Esophagus mucosa (tissue), 1 donor: ENCODE data around the gene MAPRE3. TPM values are rescaled to one million over a fixed set of nuclear protein-coding genes. Genes with fewer than 3 reads are reported as not detected.
A peak's percentile ranks its signal among the peaks of the same experiment; 100 is the strongest.

Experiments
- ATAC-seq: fragments of 200-7000 bp; cut with Tn5 transposase; one replicate; pipeline ENCODE4 v1.9.1; 2020
- total RNA-seq: library from RNA; stranded (reverse); gene quantifications from one replicate; pipeline ENCODE4 v1.2.4, GENCODE V29; 2023
- donor health status: DM: yes; HTN: yes; CAD: no.

Gene MAPRE3
- total RNA-seq, 1 donor from 2014 or later: 6.9 TPM

DNA sequence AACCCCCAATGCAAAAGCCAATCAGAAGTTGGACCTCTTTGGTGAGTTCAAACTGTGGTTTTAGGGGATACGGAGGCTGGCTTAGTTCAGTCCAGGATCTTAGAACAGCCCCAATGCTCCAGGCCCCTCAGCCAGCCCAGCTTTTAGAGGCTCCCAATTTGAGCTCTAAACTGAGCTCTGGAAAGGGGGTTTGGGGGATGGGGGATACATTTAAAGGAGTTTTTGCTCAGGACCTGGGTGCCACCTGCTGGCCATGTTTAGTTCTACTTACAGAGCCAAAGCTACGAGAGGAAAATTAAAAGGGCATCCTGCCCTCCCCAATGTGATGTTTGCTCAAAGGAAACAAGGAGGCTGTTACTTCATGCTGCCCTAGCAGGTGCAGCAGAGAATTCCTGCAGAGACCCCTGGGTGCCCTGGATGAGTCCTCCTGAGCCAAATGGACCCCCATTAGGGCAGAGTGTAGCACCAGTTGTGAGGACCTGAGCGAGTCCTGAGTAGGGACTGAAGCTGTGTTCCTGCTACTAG, 46.4 kb downstream of the MAPRE3 start:
- ATAC-seq: peak; percentile 14

DNA sequence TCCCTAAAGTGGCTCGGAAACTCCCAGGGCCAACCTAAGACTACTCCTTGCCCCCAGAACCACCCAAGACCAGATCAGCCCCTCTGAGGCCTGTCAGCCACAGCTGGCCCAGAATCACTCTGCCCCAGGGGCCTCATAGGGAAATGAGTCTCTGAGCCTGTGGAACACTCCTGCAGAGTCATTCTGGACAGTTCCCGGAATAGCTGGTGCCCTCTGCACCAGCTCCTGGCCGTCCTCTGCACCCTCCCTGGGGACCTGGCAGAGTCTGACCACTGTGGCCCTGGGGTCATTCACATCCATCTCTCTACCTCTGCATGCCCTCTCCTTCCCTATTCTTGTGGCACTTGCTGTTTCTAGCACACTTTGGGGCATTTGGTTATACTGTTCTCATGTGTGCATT, 47.7 kb downstream of the MAPRE3 start:
- ATAC-seq: no peak

DNA sequence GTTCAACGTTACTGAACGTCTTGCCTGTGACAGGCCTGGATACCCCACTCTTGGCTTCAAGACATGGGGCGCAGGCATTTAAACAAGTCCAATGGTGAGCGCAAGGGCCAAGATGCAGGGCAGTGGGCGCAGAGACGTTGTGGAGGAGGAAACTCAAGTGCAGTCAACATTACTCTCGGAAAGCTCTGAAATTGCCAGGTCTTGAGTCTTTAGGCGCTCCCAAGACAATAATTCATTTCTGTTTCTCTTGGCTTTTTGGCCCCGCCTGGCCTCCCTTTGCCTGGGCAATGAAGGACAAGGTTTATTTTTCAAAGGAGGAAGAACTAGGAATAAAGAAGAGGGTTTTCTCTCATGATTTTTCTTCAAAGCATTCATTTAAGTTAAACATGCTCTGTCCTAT, 49.0 kb downstream of the MAPRE3 start:
- ATAC-seq: no peak

DNA sequence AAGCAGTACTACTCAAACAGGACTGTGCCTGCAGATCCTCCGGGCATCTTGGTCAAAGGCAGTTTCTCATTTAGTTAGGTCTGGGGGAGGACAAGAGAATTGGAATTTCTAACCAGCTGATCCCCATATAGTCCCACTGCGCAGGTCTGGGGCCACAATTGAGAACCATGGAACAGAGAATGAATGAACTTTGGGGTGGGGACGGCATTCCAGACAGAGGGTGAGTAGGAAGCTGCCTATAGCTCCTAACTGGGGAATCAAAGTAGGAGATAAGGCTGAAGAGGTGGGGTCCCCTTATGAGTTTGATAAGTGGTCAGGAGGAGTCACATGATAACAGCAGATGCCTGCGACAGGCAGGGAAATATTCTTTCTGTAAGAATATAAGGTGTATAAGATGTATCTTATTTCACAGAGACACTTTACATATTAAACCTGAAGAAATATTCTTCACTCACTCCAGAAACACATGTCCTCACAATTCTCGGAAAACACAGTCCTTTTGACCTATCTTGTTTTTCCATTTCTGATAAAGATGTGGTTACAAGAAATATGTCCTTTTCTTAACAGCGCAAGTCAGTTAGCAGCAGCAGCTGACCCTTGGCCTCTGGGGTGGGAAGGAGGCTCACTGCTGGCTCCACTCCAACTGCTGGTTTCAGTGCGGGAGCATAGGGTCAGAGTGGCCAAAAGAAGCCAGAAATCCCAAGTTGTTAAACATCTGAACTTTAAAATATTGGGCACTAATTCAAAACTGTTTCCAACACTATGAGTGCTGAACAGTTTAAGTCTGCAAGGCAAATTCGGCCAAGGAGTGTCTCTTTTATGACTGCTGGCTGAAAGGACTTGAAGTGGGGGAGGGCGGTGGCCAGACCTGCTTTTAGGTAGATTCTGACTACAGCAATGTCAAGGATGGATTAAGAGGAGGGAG, 49.8 kb downstream of the MAPRE3 start:
- no peak for ATAC-seq

DNA sequence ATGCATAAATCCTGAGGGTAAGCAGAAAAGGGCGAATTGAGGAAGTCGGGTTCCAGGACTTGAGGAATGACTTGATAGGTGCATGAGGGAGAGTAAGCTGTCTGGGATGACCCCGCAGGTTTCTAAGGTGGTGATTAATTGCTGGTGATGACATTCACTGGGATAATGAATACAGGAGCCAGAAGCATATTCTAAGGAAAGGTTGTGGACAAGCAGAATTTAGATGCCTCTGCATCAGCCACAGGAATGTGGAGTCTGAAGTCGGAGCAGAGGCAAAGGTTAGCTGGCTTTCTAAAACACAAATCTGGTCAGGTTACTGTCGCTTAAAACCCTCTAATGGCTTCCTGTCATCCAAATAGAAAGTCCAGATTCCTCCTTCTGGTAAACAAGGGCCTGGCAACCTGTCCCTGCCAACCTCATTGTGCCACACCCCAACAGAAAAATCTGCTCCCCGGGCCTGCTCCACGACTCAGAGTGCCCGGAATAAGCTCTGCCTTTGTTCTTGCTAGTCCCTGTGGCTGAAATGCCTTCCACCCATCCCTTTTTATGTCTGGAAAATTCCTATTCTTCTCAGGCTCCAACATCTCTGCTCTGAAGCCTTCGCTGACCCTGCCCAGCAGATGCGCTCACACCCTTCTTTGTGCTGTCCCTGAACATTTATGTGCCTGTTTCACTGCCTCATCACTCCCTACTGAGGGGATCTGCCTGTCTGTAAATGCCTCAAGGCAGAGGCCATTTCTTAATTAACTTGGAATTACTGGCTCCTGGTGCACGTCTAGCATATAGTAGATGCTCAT, 51.0 kb downstream of the MAPRE3 start:
- peak; percentile 58 for ATAC-seq

DNA sequence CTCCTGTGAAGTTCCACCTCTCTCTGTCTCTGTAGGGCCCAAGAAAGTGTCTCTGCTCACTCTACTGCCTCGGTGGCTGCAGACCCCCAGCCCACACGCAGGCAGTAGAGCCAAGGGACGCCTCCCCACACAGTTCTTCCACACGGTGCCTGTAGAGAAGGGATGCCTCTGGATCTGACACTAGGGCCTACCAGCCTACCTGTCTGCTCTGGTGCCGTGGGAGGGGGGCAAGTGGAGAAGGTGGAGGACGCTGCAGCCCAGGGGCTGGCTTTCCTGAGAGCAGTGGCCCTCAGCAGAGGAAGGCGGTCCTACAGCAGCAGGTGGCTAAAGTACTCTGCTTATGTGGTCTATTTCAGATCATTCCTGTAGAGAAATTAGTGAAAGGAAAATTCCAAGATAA, 53.3 kb downstream of the MAPRE3 start:
- no peak for ATAC-seq

DNA sequence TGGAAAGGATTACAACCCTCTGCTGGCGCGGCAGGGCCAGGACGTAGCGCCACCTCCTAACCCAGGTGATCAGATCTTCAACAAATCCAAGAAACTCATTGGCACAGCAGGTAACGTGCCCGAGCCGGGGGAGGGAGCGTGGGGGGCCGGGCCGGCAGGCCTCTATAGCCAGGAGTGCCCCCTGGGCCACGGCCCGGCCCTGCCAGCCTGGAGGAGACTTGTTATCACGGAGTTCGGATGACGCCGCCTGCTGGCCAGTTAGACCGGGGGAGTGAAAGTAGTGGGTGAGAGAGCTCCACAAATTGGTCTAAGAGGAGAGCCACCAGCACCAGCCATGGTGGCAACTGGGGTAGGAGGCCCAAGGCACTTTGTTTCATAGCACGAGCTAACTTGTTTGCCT, 53.8 kb downstream of the MAPRE3 start:
- no peak for ATAC-seq

DNA sequence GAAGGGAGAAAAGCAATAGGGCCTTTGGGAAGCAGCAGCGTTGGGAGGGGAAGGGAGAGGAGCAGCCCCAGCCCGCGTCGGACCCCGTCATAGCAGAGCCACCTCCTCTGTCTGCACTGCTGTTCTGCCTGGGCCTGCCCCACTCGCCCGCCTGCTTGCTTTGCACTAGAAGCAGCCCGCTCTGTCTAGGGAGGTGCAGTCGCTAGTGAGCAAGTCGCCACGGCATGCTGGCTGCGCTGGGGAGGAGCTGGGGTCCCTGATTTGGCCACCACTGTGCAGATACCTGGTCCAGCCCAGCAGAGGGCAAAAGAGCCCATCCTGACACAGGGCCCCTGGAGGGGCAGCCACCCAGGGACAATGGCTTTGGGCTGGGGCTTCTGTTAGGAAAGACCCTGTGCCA, 54.4 kb downstream of the MAPRE3 start:
- ATAC-seq: no peak

DNA sequence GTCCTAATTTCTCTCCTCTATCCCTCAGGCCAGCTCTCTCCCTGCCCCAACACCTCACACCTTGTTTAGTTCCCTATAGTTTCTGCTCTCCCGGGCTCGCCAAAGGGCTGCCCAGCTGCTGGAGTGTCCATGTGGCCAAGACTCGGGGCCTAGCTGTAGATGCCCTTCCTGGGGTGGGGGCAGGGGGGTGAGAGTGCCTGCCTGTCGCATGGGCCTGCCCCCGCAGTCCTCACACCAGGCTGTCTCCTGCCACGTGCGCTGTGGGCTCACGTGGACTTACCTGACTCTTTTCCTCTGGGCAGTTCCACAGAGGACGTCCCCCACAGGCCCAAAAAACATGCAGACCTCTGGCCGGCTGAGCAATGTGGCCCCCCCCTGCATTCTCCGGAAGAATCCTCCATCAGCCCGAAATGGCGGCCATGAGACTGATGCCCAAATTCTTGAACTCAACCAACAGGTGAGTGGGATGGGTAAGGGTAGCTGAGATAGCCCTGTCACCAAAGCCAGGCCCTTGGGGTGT, 54.9 kb downstream of the MAPRE3 start:
- no peak for ATAC-seq

DNA sequence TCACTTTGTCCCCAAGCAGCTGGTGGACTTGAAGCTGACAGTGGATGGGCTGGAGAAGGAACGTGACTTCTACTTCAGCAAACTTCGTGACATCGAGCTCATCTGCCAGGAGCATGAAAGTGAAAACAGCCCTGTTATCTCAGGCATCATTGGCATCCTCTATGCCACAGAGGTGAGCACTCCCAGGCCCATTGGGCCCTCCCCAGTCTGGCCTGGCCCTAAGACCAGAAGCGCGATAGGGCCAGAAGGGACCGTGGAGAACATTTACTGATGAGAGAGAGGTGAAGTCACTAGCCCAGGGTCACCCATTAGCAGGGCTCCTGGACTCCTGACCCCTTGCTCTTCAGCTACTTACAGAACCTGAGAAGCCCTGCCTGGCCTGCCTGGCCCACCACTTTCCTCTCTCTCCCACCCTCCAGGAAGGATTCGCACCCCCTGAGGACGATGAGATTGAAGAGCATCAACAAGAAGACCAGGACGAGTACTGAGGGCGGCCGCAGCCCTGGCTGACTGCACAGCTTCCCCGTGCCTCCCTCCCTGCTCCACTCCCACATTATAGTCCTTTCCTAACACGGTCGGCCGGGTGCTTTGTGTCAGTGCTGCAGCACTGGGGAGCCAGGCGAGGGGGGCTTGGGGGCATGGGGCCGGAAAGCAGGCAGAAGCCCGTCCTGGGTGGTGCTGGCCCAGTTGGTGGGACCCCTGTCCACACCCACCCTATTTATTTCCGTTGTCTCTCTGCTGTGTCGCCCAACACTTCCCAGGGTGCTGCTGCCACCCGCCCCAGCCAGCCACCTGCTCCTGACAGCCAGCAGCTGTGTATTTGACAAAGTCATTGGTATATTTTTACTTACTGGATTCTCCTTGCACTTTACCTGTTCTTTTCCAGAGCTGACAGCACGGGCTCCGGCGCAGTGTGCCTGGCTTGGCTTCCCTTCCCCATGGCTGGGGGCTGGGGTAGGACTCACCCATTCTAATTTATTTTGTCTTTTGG, 55.7 kb downstream of the MAPRE3 start:
- ATAC-seq: no peak

DNA sequence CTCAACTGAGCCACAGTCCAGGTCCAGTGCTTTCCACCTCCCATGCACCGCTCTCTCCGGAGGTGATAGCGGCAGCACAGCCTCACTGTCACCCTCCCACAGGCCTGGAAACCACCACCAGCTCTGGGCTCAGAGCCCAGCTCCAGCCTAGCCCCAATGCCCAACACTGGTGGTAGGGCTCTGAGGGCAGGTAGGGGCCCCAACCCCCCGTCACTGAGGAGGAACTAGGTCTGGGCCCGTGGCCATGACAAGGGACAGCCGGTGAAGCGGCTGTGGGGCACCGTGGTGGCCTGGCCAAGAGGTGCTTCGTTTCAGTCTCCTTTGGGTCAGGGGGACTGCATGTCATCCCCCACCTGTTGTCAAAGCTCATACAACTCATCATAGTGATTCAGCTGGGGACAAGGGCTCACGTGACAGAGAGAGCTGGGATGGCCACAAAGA, 56.8 kb downstream of the MAPRE3 start:
- ATAC-seq: no peak

DNA sequence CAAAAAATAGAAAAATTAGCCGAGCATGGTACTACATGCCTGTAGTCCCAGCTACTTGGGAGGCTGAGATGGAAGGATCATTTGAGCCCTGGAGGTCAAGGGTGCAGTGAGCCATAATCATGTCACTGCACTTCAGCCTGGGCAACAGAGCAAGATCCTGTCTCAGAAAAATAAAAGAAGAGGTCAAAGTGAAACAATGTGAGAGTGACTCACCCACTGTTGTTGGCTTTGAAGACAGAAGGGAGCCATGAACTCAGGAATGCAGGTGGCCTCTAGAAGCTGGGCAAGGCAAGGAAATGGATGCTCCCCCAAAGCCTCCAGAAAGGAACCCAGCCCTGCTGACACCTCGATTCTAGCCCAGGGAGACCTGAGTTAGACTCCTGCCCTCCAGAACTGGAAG, 58.6 kb downstream of the MAPRE3 start:
- no peak for ATAC-seq

DNA sequence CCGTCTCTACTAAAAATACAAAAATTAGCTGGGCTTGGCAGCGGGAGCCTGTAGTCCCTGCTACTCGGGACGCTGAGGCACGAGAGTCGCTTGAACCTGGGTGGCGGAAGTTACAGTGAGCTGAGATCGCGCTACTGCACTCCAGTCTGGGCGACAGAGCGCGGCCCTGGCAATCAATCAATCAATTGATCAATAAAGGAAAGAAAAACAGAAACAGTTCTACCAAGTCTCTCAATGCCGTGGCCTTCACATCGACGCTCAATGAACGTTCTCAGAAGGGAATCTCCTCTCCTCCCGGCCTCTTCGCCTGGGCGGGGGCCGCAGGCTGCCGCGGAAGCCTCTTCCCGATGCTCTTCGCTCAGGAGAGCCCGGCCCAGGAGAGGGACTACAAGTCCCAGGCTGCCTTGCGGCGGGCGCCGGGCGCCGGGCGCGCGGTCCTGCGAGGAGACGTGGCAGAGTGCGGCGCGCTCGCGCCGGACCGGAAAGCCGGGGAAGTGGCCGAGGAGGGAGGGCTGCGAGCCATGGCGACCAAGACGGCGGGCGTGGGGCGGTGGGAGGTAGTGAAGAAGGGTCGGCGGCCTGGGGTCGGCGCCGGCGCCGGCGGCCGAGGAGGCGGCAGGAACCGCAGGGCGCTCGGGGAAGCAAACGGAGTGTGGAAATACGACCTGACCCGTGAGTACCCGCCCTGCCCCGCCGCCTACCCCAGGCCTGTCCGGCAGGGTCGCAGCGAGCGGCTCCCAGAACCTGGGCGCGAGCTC, 62.2 kb downstream of the MAPRE3 start, which contains the start of gene TMEM214:
Gene TMEM214, plus strand, starts transcription at position 471 of the 758 bp plus-strand sequence. Its CDS starts 51 bp downstream, at position 522.
- ATAC-seq: peak; percentile 94

DNA sequence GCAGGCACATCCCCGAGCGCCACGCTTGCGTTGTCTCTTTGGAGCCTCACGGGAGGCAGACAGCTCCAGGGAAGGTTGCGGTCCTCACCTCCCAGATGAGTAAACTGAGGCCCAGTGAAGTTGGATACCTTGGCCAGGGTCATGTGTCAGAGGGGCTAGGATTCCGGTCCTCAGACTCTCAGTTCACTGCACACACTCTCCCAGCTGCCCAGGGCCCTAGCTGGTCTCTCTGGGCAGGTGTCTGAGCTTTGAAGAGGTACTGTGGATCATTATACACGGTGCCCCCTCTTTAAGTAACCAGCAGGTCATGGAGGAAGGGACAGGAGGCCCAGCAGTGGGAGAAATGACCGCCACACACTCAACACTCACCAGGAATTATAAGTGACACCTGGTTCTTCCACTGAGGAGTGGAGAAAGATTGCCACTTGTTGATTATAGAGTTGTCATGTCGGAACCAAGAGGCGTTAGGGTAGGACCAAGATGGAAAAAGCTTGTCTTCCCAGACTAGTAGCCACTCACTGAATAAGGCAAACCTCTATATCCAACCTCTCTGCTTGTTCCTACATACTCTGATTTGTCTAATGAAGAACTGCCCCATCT, 62.9 kb downstream of the MAPRE3 start:
- no peak for ATAC-seq

DNA sequence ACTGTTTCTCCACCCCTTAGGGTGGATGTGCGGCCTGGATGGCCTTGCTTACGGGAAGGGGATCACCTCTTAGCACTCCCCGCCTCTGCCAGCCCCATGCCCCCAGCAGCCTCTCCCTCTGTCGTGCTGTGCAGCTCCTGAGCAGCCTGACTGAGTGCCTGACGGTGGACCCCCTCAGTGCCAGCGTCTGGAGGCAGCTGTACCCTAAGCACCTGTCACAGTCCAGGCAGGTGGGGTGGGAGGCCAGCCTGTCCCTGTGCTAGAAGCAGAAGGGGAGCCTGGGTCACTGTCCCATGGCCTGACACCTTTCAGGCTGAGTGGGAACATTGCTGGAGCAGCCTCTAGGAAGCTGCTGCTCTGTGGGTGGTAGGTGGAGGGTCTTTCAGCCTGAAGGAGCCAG, 67.6 kb downstream of the MAPRE3 start:
- peak; percentile 10 for ATAC-seq

DNA sequence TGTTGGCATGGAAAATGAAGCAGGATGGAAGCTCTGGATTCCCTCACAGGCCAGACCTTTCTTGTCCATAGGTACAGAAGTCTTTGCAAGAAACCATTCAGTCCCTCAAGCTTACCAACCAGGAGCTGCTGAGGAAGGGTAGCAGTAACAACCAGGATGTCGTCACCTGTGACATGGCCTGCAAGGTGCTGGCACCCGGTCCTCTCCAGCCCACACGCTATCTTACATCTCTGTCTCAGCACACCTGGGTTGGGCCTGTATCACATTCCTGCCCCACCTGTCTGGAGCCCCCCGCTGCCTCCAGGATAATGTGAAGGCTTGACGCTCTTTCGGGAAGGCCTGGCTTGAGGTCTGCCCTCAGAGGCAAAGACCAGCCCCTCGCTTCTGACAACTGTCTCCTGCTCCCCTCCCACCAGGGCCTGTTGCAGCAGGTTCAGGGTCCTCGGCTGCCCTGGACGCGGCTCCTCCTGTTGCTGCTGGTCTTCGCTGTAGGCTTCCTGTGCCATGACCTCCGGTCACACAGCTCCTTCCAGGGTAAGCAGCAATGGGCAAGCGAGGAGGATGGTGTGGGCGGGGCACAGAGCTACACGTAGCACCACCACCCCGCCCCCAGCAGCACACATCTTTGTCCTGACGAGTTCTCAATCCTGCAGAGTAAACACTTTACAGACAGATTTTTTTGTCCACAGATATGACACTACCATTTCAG, 68.3 kb downstream of the MAPRE3 start:
- no peak for ATAC-seq

DNA sequence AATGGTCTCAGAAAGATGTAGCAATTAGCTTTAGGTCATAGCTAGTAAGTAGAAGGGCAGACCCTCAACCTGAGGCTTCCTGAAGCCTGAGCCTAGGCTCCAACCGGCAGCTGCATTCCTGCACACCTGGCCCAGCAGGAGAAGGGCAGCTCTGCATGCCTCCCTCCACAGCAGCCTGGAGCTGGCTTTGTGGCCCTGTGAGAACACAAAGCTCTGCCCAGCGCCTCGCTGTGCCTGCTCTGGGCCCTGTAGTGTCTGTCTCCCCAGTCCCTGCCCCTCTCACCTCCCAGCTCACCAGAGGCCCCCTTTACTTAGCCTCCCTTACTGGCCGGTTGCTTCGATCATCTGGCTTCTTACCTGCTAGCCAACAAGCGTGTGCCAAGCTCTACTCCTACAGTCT, 69.0 kb downstream of the MAPRE3 start:
- no peak for ATAC-seq

DNA sequence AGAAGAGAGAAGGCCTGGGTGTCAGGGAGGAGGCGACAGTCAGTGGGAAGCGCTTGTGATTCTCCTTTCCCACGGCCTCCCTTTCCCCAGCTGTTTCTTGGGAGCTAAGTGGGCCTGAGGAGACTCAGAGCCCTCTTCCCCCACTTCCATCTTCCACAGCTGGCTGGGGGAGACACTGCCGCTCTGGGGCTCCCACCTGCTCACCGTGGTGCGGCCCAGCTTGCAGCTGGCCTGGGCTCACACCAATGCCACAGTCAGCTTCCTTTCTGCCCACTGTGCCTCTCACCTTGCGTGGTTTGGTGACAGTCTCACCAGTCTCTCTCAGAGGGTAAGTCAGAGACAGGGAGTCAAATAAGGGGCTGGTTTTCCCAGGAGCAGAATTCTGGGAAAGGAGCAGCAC, 69.4 kb downstream of the MAPRE3 start:
- no peak for ATAC-seq

DNA sequence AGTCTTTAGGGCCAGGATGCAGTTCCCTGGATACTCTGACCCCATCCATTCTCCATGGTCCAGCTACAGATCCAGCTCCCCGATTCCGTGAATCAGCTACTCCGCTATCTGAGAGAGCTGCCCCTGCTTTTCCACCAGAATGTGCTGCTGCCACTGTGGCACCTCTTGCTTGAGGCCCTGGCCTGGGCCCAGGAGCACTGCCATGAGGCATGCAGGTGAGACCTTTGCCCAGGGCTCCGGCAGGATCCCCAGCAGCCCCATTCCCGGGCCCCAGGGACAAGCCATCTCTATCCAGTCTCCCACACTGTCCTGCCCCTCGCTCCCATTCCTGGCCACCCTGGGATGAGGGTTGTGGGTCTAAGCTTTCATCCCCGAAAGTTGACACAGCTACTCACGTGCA, 69.8 kb downstream of the MAPRE3 start:
- no peak for ATAC-seq

DNA sequence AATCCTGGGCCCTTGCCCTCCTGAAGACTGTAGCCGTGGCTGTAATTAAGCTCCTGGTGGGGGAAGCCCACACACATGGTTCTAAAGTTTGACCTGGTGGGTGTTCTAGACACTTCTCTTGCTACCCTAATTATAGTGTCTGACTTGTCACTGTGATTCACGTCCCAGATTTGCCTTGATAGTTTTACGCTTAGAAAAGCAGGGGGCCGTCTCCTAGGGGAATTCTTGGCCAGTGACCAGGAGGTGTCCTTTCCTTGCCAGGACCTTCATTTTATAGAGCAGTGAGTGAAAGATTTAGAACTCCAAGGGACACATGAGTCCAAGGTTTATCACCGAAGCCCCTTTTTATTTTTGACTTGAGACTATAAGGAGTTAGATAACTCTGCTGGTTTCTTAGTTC, 71.3 kb downstream of the MAPRE3 start:
- ATAC-seq: no peak
